Muscle layer of duodenum (tissue), 2 donors: Measurements from ENCODE around the gene RAB5IF.
"Not testable (repeated sequence)": the region's sequence is repeated elsewhere in the genome, so short reads cannot be mapped to it uniquely, and the experiment has no call there.

Source experiments
- H3K27ac ChIP-seq: one replicate; pipeline ENCODE4 v1.7.0; 2013; ENCODE audit warnings: mild to moderate bottlenecking, low read length
- H3K27me3 ChIP-seq: one replicate; pipeline ENCODE4 v1.7.0; 2013; ENCODE audit warnings: low read depth, mild to moderate bottlenecking, control low read depth, low read length
- H3K36me3 ChIP-seq, 2 donors: one replicate each; pipeline ENCODE4 v1.7.0; 2013; ENCODE audit warnings: low read length in 2 of 2, control low read depth in 1 of 2, mild to moderate bottlenecking in 1 of 2; ENCODE audit not compliant: insufficient read depth in 2 of 2, control insufficient read depth in 1 of 2
- H3K4me1 ChIP-seq, 2 donors: one replicate each; pipeline ENCODE4 v1.7.0; 2013; ENCODE audit warnings: low read length in 2 of 2, mild to moderate bottlenecking in 2 of 2, control low read depth in 1 of 2, moderate library complexity in 1 of 2; ENCODE audit not compliant: insufficient read depth in 2 of 2, control insufficient read depth in 1 of 2
- H3K4me3 ChIP-seq, 2 donors: one replicate each; pipeline ENCODE4 v1.7.0; 2013; ENCODE audit warnings: low read length in 2 of 2, low read depth in 1 of 2, mild to moderate bottlenecking in 1 of 2
- H3K9me3 ChIP-seq, 2 donors: one replicate each; pipeline ENCODE4 v1.7.0; 2013; ENCODE audit warnings: low read length in 2 of 2, control low read depth in 1 of 2, mild to moderate bottlenecking in 1 of 2; ENCODE audit not compliant: control insufficient read depth in 1 of 2
- donor health status: healthy.

Gene RAB5IF

GRCh38 chr20:36591281-36591680 lies 14.3 kb upstream of the RAB5IF start:
- no peak overlapping the region for H3K27ac ChIP-seq
- H3K4me3 ChIP-seq, result no peak overlapping the region
- H3K27me3 ChIP-seq, result no peaks in the 10 kb centered on the region
- no peaks in the 10 kb centered on the region for H3K4me1 ChIP-seq
- H3K36me3 ChIP-seq, result peaks cover 4 to 8% of the 10 kb centered on the region in 2 donors
- no peaks in the 10 kb centered on the region for H3K9me3 ChIP-seq

- H3K27ac ChIP-seq, result no peak overlapping the region
- no peaks in the 10 kb centered on the region for H3K27me3 ChIP-seq
- H3K9me3 ChIP-seq, result no peaks in the 10 kb centered on the region
Observed at GRCh38 chr20:36591854-36592641, 13.5 kb upstream of the RAB5IF start.

GRCh38 chr20:36593347-36593929 lies 12.1 kb upstream of the RAB5IF start:
- Histone ChIP-seq H3K4me1 (no peaks in the 10 kb centered on the region), H3K9me3 (no peaks in the 10 kb centered on the region), H3K4me3 (no peak overlapping the region), H3K27ac (no peak overlapping the region), H3K27me3 (no peaks in the 10 kb centered on the region), H3K36me3 (peaks cover 4% of the 10 kb centered on the region in 2 donors)

More at GRCh38 chr20:36591854-36592641, 13.5 kb upstream of the RAB5IF start:
- Histone ChIP-seq H3K36me3 (peaks cover 4 to 7% of the 10 kb centered on the region in 2 donors), H3K4me3 (no peak overlapping the region), H3K4me1 (no peaks in the 10 kb centered on the region)

- Histone ChIP-seq H3K9me3 (no peaks in the 10 kb centered on the region), H3K27ac (no peak overlapping the region), H3K4me3 (no peak overlapping the region), H3K4me1 (no peaks in the 10 kb centered on the region), H3K27me3 (no peaks in the 10 kb centered on the region), H3K36me3 (no peaks in the 10 kb centered on the region)
Observed at GRCh38 chr20:36599912-36600345, 5.7 kb upstream of the RAB5IF start.

GRCh38 chr20:36601540-36601939 lies 4.0 kb upstream of the RAB5IF start:
- H3K4me1 ChIP-seq, result peaks cover 2 to 3% of the 10 kb centered on the region in 2 donors
- no peak overlapping the region for H3K4me3 ChIP-seq
- no peaks in the 10 kb centered on the region for H3K27me3 ChIP-seq
- no peaks in the 10 kb centered on the region for H3K9me3 ChIP-seq
- no peak overlapping the region for H3K27ac ChIP-seq
- H3K36me3 ChIP-seq, result peaks cover 0 to 4% of the 10 kb centered on the region in 2 donors

GRCh38 chr20:36604952-36605398 lies 604 bp upstream of the RAB5IF start:
- Histone ChIP-seq H3K4me3 (peak overlapping the region; percentile 44 to 96), H3K9me3 (no peaks in the 10 kb centered on the region), H3K4me1 (peaks cover 12 to 16% of the 10 kb centered on the region in 2 donors), H3K27me3 (no peaks in the 10 kb centered on the region), H3K36me3 (peaks cover 15 to 22% of the 10 kb centered on the region in 2 donors), H3K27ac (peak overlapping the region; percentile 89)

- peak overlapping the region; percentile 94 for H3K27ac ChIP-seq
- no peaks in the 10 kb centered on the region for H3K27me3 ChIP-seq
- peaks cover 12 to 16% of the 10 kb centered on the region in 2 donors for H3K4me1 ChIP-seq
- H3K9me3 ChIP-seq, result no peaks in the 10 kb centered on the region
- peaks cover 20 to 35% of the 10 kb centered on the region in 2 donors for H3K36me3 ChIP-seq
- peak overlapping the region; percentile 96 to 98 for H3K4me3 ChIP-seq
Observed at GRCh38 chr20:36606158-36607066, 833 bp downstream of the RAB5IF start.

GRCh38 chr20:36607586-36608387 lies 2.2 kb downstream of the RAB5IF start:
- Histone ChIP-seq H3K27ac (no peak overlapping the region), H3K9me3 (no peaks in the 10 kb centered on the region), H3K27me3 (no peaks in the 10 kb centered on the region), H3K4me3 (peak overlapping the region in 1 of 2 donors; percentile 96), H3K36me3 (peaks cover 34 to 48% of the 10 kb centered on the region in 2 donors), H3K4me1 (peaks cover 12 to 16% of the 10 kb centered on the region in 2 donors)

- not testable (repeated sequence) for H3K9me3 ChIP-seq, H3K27ac ChIP-seq, H3K4me3 ChIP-seq, H3K27me3 ChIP-seq
- peaks cover 12 to 16% of the 10 kb centered on the region in 2 donors for H3K4me1 ChIP-seq
- peaks cover 35 to 52% of the 10 kb centered on the region in 2 donors for H3K36me3 ChIP-seq
Observed at GRCh38 chr20:36608388-36608728, 2.8 kb downstream of the RAB5IF start.

GRCh38 chr20:36611625-36612024 lies 6.0 kb downstream of the RAB5IF start:
- Histone ChIP-seq H3K36me3 (peaks cover 57 to 66% of the 10 kb centered on the region in 2 donors), H3K4me1 (peaks cover 8 to 13% of the 10 kb centered on the region in 2 donors), H3K9me3 (no peaks in the 10 kb centered on the region)

More at GRCh38 chr20:36611625-36612024, 6.0 kb downstream of the RAB5IF start:
- H3K27me3 ChIP-seq, result no peaks in the 10 kb centered on the region
- no peak overlapping the region for H3K27ac ChIP-seq
- no peak overlapping the region for H3K4me3 ChIP-seq
